Trophoblast cell (in vitro differentiated cells and primary cell): ENCODE data around the gene PSMD6. TPM values are rescaled to one million over a fixed set of nuclear protein-coding genes. Genes with fewer than 3 reads are reported as not detected.

Experiments used
- DNase-seq, 2 donors: peaks; one replicate each; pipeline ENCODE4 v3.0.0-alpha.2; 2016
- H2AFZ ChIP-seq: 2 replicates; pipeline ENCODE4 v1.6.1; 2013; ENCODE audit warnings: low read length, moderate library complexity, mild to moderate bottlenecking; ENCODE audit not compliant: insufficient read depth, poor library complexity
- H2AK5ac ChIP-seq: 2 replicates; pipeline ENCODE4 v1.6.1; 2013; ENCODE audit warnings: mild to moderate bottlenecking, low read length
- H2BK120ac ChIP-seq: 2 replicates; pipeline ENCODE4 v1.6.1; 2013; ENCODE audit warnings: low read length, mild to moderate bottlenecking, moderate library complexity; ENCODE audit not compliant: insufficient read depth, poor library complexity
- H2BK12ac ChIP-seq: 2 replicates; pipeline ENCODE4 v1.6.1; 2013; ENCODE audit warnings: mild to moderate bottlenecking, low read length, moderate library complexity
- H2BK5ac ChIP-seq: 2 replicates; pipeline ENCODE4 v1.6.1; 2013; ENCODE audit warnings: low read length, low read depth, moderate library complexity, mild to moderate bottlenecking; ENCODE audit not compliant: poor library complexity
- H3K14ac ChIP-seq: 2 replicates; pipeline ENCODE4 v1.6.1; 2013; ENCODE audit warnings: mild to moderate bottlenecking, low read length
- H3K18ac ChIP-seq: 2 replicates; pipeline ENCODE4 v1.6.1; 2013; ENCODE audit warnings: mild to moderate bottlenecking, low read length
- H3K23ac ChIP-seq: 2 replicates; pipeline ENCODE4 v1.6.1; 2013; ENCODE audit warnings: low read length
- H3K27ac ChIP-seq: 2 replicates; pipeline ENCODE4 v1.5.1; 2013; ENCODE audit warnings: low read depth, mild to moderate bottlenecking, inconsistent platforms, low read length, moderate library complexity
- H3K27me3 ChIP-seq: 2 replicates; pipeline ENCODE4 v1.6.1; 2013; ENCODE audit warnings: inconsistent platforms, mild to moderate bottlenecking, low read length, moderate library complexity; ENCODE audit not compliant: insufficient read depth
- H3K36me3 ChIP-seq, 2 experiments: 1 replicate in 1 of 2; 2 replicates in 1 of 2; pipeline ENCODE4 v1.6.1; 2013; ENCODE audit warnings: low read length in 2 of 2, mild to moderate bottlenecking in 2 of 2, moderate library complexity in 1 of 2; ENCODE audit not compliant: insufficient read depth in 2 of 2, control insufficient read depth in 1 of 2
- H3K4ac ChIP-seq: 2 replicates; pipeline ENCODE4 v1.6.1; 2013; ENCODE audit warnings: low read depth, mild to moderate bottlenecking, low read length, moderate library complexity
- H3K4me1 ChIP-seq, 2 experiments: 1 replicate in 1 of 2; 2 replicates in 1 of 2; pipeline ENCODE4 v1.6.1; 2013; ENCODE audit warnings: low read length in 2 of 2, mild to moderate bottlenecking in 2 of 2, moderate library complexity in 1 of 2; ENCODE audit not compliant: insufficient read depth in 2 of 2, control insufficient read depth in 1 of 2
- H3K4me2 ChIP-seq: 2 replicates; pipeline ENCODE4 v1.6.1; 2013; ENCODE audit warnings: inconsistent platforms, mild to moderate bottlenecking, low read length, moderate library complexity
- H3K4me3 ChIP-seq: 2 replicates; pipeline ENCODE4 v1.5.1; 2013; ENCODE audit warnings: mild to moderate bottlenecking, low read depth, low read length, inconsistent platforms
- H3K79me1 ChIP-seq: one replicate; pipeline ENCODE4 v1.6.1; 2013; ENCODE audit warnings: low read length
- H3K79me2 ChIP-seq: 2 replicates; pipeline ENCODE4 v1.6.1; 2013; ENCODE audit warnings: low read length, mild to moderate bottlenecking; ENCODE audit not compliant: control insufficient read depth, insufficient read depth, poor library complexity
- H3K9ac ChIP-seq: 2 replicates; pipeline ENCODE4 v1.6.1; 2013; ENCODE audit warnings: mild to moderate bottlenecking, low read length
- H3K9me3 ChIP-seq: 2 replicates; pipeline ENCODE4 v1.6.1; 2013; ENCODE audit warnings: low read depth, mild to moderate bottlenecking, control low read depth, inconsistent platforms, low read length; ENCODE audit not compliant: insufficient read depth
- H4K12ac ChIP-seq: 2 replicates; pipeline ENCODE4 v1.6.1; 2013; ENCODE audit warnings: low read depth, mild to moderate bottlenecking, low read length, moderate library complexity
- H4K8ac ChIP-seq: 2 replicates; pipeline ENCODE4 v1.6.1; 2013; ENCODE audit warnings: low read depth, mild to moderate bottlenecking, low read length, moderate library complexity
- H4K91ac ChIP-seq: one replicate; pipeline ENCODE4 v1.6.1; 2013; ENCODE audit warnings: low read depth, mild to moderate bottlenecking, low read length, moderate library complexity
- WGBS: extraction: QIAGEN DNeasy Blood & Tissue Kit; methylation state at CpG from one replicate; pipeline ENCODE4 v1.1.7; 2013; ENCODE audit warnings: missing lambda C conversion rate; ENCODE audit not compliant: insufficient read length, insufficient coverage; ENCODE audit errors: extremely low coverage; 5-methylcytosine and 5-hydroxymethylcytosine counted together
- polyA plus RNA-seq: library from polyadenylated mRNA; stranded (reverse); fragments of 200-250 nt; gene quantifications from 2 replicates; pipeline ENCODE4 v1.2.3, GENCODE V29; 2013

Gene PSMD6
- polyA plus RNA-seq = 133 and 140 TPM in 2 replicates

DNA sequence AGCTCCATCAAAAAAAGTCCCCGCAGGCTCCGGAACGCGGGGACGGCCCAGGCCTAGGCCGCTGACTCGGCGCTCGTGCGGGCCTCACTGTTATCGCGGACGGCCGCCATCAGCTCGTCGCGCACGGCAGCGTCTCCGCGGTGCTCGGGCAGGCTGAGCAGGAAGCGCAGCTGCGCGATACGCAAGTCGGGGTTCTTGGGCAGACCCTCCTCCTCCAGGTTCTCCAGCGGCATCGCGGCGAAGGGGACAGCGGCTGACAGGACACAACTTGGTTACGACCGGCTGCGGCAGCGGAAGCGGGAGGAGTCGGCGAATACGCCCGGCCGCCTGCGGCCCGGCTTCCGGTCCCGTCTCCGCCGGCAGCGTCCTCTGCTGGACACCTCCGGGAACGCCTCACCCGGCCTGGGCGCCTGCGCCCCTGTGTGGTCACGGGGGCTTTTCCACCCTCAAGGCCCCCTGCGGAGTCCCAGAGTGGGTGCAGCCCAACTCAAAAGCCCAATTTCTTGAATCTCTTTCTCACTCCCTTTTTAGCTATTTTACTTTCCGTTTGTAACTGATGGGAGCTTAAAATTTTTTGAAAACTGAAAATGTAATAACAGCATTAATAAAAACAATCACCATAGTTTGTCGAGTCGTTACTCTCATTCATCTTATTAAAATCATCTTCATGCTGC, at the start of gene PSMD6:
Gene PSMD6, minus strand, starts transcription at position 308 of the 674 bp plus-strand sequence. Its CDS starts 75 bp downstream, at position 233.
- H2AK5ac ChIP-seq = peak within 1 kb of the TSS; percentile 13
- peak within 1 kb of the TSS; percentile 88 for H3K14ac ChIP-seq
- no peaks in the 10 kb centered on the region for H3K27me3 ChIP-seq
- peaks cover 3% of the 10 kb centered on the region for H3K79me1 ChIP-seq
- no peak within 1 kb of the TSS for H2BK12ac ChIP-seq
- no peak within 1 kb of the TSS for H3K23ac ChIP-seq
- peak within 1 kb of the TSS; percentile 93 for H3K18ac ChIP-seq
- H4K12ac ChIP-seq = peak within 1 kb of the TSS; percentile 88
- H3K9me3 ChIP-seq = no peaks in the 10 kb centered on the region
- H3K4me3 ChIP-seq = peak within 1 kb of the TSS; percentile 99
- H3K4ac ChIP-seq = peak within 1 kb of the TSS; percentile 85
- H3K79me2 ChIP-seq = peaks cover 8% of the 10 kb centered on the region
- peak within 1 kb of the TSS; percentile 91 for H3K4me2 ChIP-seq
- H3K27ac ChIP-seq = peak within 1 kb of the TSS; percentile 62
- peak within 1 kb of the TSS; percentile 93 for H4K8ac ChIP-seq
- peak within 1 kb of the TSS; percentile 87 for H4K91ac ChIP-seq
- WGBS = no CpG with 5 or more reads among the region's 59 CpGs
- peaks cover 0 to 5% of the 10 kb centered on the region in 2 experiments for H3K36me3 ChIP-seq
- peak; percentile 75 to 90 for DNase-seq
- H2BK5ac ChIP-seq = peak within 1 kb of the TSS; percentile 58
- peaks cover 5% of the 10 kb centered on the region in 2 experiments for H3K4me1 ChIP-seq
- H2AFZ ChIP-seq = peak within 1 kb of the TSS; percentile 71
- peak within 1 kb of the TSS; percentile 69 for H2BK120ac ChIP-seq
- peak within 1 kb of the TSS; percentile 93 for H3K9ac ChIP-seq

- Histone ChIP-seq H2AFZ (no peak overlapping the region), H3K36me3 (no peaks in the 10 kb centered on the region), H4K91ac (peak overlapping the region; percentile 13), H3K79me1 (no peaks in the 10 kb centered on the region), H3K79me2 (no peaks in the 10 kb centered on the region), H3K14ac (no peak overlapping the region), H4K8ac (no peak overlapping the region), H2BK120ac (no peak overlapping the region), H3K9ac (peak overlapping the region; percentile 60), H3K27ac (no peak overlapping the region), H4K12ac (no peak overlapping the region), H3K4me2 (no peak overlapping the region), H3K23ac (no peak overlapping the region), H3K27me3 (no peaks in the 10 kb centered on the region), H3K4me3 (no peak overlapping the region), H3K18ac (no peak overlapping the region), H3K9me3 (no peaks in the 10 kb centered on the region), H2BK5ac (no peak overlapping the region), H3K4ac (no peak overlapping the region), H2BK12ac (no peak overlapping the region), H3K4me1 (peaks cover 0 to 4% of the 10 kb centered on the region in 2 experiments), H2AK5ac (no peak overlapping the region)
- DNase-seq = no peak
- WGBS = no CpG with 5 or more reads among the region's 2 CpGs
These were observed 48.8 kb upstream of the PSMD6 start for GRCh38 chr3:64072126-64072525.

DNA sequence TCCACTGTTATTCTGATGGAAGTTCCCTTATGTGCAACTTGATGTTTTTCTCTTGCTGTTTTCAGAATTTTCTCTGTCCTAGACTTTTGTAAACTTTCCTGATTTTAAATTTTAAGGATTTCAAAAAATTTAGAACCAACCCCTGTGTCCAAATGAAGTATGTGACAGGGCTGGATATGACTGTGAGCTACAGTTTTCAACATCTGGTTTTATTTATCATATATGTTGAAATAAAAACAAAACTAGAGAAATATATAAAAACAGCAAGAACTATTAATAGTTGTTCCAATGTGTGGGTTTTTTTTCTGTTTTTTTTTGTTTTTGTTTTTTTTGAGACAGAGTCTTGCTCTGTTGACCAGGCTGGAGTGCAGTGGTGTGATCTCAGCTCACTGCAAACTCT, 47.4 kb upstream of the PSMD6 start:
- Histone ChIP-seq H3K4me3 (no peak overlapping the region), H3K27me3 (no peaks in the 10 kb centered on the region), H4K12ac (no peak overlapping the region), H3K36me3 (no peaks in the 10 kb centered on the region), H3K27ac (no peak overlapping the region), H4K8ac (no peak overlapping the region), H3K4me1 (peaks cover 0 to 4% of the 10 kb centered on the region in 2 experiments), H3K79me2 (no peaks in the 10 kb centered on the region), H3K4ac (no peak overlapping the region), H3K9ac (no peak overlapping the region), H3K14ac (no peak overlapping the region), H4K91ac (no peak overlapping the region), H2AFZ (no peak overlapping the region), H3K18ac (no peak overlapping the region), H3K79me1 (no peaks in the 10 kb centered on the region), H3K23ac (no peak overlapping the region), H2BK5ac (no peak overlapping the region), H2BK12ac (no peak overlapping the region), H2AK5ac (no peak overlapping the region), H2BK120ac (no peak overlapping the region), H3K4me2 (no peak overlapping the region), H3K9me3 (no peaks in the 10 kb centered on the region)
- DNase-seq = no peak

DNA sequence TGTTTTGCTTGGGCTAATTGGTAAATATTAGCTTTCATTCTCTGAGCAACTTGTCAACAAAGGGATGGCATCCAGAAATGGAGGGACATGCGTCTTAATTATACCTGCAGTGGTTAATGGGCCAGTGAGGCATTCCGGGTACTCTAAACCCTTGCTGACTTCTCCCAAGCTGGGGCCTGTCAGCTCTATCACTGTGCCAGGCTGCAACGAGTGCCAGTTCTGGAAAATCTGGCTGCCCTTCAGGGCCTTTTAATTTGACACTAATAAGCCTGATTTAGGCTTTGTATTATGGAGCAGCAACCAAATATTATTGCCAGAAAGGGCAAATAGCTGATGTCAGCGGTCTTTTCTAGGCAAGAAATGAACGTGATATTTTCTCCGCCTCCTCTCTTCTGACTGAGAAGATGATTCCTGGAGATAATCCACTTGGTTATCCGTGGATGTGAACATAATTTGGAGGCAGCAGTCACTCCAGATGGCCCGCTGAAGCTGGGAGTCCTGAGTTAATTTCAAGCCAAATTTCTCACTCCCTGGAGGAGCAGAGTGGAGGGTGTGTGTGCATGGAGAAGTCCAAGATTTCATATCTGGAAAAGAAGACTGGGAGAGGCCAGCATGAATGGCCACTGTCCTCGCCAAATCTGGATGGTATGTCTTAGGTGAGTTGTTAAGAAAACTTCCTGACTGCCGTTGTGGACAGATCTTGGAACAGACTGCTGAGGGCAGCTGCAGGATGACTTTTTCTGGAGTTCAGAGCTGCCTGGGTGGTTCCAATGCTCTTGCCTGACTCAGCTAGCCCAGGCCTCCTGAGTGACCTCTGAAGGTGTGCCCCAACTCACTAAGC, 44.4 kb upstream of the PSMD6 start:
- Histone ChIP-seq H3K14ac (no peak overlapping the region), H3K9ac (no peak overlapping the region), H3K4me3 (no peak overlapping the region), H4K12ac (no peak overlapping the region), H3K4me2 (no peak overlapping the region), H3K23ac (no peak overlapping the region), H3K18ac (no peak overlapping the region), H3K36me3 (no peaks in the 10 kb centered on the region), H2AK5ac (no peak overlapping the region), H3K4ac (no peak overlapping the region), H3K4me1 (peaks cover 0 to 4% of the 10 kb centered on the region in 2 experiments), H2BK12ac (no peak overlapping the region), H3K9me3 (no peaks in the 10 kb centered on the region), H3K27me3 (no peaks in the 10 kb centered on the region), H2BK5ac (no peak overlapping the region), H3K79me1 (no peaks in the 10 kb centered on the region), H3K79me2 (no peaks in the 10 kb centered on the region), H2AFZ (no peak overlapping the region), H4K91ac (no peak overlapping the region), H2BK120ac (no peak overlapping the region), H3K27ac (no peak overlapping the region), H4K8ac (no peak overlapping the region)
- no CpG with 5 or more reads among the region's 10 CpGs for WGBS
- no peak for DNase-seq
